Stromal cell of bone marrow (primary cell): Measurements from ENCODE around the gene XIAP.
"Not testable (repeated sequence)": the region's sequence is repeated elsewhere in the genome, so short reads cannot be mapped to it uniquely, and the experiment has no call there.

Experiments
- DNase-seq: peaks from one replicate; pipeline ENCODE4 v3.0.0-alpha.2; 2012; ENCODE audit warnings: low read depth

XIAP gene

DNA sequence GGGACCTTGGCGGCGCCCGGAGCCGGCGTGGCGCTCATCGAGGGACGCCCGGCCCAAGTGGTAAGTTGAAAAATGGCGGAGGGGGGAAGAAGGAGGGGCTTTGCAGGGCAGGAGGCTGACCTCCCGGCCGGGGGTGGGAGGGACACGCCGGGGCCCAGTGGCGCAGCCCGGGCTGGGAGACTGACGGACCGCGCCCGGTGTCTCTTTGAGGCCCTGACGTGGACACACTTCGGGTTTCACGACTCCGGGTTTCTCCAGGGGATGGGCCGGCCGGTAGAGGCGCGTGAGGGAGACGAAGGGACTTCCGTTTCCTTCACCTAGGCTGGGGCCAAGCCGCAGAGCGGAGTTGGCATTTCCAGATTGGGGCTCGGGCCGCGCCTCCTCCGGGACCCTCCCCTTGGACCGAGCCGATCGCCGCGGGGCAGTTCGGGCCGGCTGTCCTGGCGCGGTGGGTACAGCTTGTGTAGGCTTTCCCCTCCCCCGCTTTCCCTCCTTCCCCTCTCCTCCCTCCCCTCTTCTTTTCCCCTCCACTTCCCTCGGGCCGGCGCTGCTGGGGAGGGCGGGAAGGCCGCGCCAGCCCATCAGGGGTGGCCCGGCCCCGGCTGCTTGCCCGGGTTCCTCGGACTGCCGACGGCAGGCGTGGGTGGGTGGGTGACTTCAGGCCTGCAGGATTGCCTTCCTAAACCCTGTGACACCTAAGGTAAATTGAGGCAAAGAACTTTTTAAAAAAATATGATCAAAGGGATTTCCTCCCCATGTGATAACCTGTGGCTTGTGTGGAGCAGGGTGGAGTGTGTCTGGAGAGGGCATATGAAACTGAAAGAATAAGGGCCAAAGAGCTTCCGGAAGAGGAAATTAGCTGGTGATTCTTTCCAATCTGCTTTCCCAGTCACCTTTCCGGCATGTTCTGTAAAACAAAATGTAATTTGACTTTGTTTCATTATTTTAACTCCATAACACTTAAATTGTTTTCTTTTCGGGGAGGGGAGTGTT lies at the start of gene XIAP:
TSS of gene XIAP (plus strand) at position 208 of the 993 bp plus-strand sequence. CDS start 25,610 bp downstream, outside the sequence.
- DNase-seq: peak; percentile 66

- no peak for DNase-seq
Observed at GRCh38 chrX:123814343-123814742, 45.5 kb upstream of the XIAP start.

DNA sequence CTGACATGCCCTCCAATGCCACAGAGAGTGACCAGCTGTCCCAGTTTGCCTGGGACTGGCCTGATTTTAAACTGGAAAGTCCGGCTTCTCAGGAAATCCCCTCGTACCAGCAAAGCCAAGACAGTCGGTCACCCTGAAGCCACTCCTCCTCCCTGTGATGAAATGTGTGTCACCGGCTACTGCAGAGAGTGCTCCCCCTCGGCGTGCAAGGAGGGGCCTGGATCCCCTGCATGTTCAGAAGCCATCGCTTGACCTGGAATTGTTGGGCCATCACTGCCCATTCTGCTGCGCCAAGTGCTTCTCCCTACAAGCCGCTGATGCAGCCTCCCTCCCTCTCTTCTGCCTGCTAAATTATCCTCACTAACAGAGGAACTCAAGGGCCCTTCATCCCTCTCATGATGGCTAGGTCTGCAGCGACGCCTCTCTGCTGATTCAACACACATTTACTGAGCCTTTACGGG lies 44.9 kb upstream of the XIAP start:
- not testable (repeated sequence) for DNase-seq

DNA sequence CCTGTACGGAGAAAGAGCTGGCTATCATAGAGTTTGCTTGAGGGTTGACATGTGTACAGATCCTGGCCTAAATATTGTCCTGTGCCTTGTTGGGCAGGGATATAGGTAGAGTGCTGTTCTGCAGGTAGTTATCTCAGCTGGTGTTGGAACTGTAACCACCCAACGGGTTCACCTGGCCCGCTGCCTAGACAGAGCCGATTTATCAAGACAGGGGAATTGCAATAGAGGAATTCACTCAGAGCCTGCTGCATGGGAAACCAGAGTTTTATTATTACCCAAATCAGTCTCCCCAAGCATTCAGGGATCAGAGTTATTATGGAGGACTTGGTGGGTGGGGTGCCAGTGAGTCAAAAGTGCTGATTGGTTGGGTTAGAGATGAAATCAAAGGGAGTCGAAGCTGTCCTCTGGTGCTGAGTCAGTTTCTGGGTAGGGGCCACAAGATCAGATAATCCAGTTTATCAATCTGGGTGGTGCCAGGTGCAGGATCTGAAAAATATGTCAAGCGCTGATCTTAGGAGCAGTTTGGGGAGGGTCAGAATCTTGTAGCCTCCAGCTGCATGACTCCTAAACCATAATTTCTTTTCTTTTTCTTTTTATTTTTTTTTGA lies 42.5 kb upstream of the XIAP start:
- DNase-seq: no peak

DNA sequence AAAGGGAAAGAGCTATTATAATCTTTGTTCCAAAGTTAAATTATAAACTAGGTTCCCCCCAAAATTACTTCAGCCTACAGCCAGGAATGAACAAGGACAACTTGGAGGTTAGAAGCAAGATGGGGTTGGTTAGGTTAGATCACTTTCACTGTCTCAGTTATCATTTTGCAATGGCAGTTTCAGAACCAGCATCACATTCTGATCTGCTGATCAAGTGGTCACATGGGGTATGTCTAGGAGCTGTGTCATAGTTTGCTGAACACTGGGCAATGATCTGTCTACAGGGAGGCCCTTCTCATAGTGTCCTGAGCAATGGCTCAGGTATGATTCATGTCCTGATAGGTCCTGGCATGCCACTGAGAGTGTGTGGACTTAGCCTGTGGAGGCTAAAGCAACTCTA lies 41.6 kb upstream of the XIAP start:
- peak; percentile 46 for DNase-seq

DNA sequence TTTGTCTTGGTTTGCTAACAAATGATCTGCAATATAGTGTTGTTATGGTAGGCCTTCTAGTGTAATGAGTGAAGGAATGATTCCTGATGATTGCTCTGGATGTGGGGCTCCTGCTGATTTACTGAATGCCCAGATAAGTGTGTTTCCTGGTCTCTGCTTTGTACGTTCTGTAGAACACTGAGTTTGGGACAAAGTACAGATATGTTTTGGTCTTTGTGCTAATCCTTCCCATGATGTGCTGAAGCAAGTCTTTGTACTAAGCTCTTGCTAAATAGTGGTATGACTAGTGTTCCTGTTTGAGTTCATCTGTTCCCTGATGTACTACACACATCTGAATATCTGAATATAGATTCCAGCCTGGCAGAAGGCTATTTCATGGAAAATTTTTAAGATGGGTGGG lies 36.9 kb upstream of the XIAP start:
- DNase-seq: no peak

DNA sequence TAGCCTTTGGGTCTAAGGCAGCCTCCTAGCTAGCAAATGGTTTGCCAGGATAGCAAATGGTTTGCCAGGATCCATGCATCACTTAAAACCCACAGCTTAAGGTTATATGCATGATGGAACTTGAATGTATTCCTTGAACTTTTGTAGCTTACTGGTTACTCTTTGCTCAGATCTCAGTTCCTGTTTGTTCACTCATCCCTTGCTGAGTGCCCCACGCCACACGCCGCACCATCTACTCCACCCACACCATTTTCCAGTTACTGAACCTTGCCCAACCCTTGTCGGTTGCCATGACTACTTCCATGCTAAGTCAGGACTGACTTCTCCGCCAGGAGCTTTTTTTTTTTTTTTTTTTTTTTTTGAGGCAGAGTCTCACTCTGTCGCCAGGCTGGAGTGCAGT lies 29.5 kb upstream of the XIAP start:
- peak; percentile 59 for DNase-seq

GRCh38 chrX:123833387-123833786 lies 26.5 kb upstream of the XIAP start:
- no peak for DNase-seq

- no peak for DNase-seq
Observed at GRCh38 chrX:123834116-123834515, 25.7 kb upstream of the XIAP start.

DNA sequence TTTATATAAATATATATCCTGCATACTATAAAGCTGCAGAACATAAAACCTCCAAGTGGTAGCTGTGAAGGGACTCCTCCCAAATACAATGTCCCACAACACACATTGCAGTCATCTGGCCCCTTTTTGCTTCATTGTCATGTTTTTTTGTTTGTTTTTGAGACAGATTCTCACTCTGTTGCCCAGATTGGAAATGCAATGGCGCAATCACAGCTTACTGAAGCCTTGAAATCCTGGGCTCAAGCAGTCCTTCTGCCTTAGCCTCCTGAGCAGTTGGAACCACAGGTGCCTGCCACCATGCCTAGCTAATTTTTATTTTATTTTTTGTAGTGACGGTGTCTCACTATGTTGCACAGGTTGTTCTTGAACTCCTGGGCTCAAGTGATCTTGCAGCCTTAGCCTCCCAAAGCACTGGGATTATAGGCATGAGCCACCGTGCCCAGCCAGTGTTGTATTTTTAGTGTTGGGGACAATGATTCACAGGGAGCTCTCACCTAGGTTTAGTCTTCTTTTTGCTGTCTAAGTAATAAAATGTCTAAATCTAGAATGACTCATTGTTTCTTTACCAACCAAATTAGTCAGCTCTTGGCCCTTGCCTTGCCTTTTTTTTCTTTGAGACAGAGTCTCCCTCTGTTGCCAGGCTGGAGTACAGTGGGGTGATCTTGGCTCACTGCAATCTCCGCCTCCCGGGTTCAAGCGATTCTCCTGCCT lies 24.0 kb upstream of the XIAP start:
- peak; percentile 44 for DNase-seq

GRCh38 chrX:123845129-123845528 lies 14.7 kb upstream of the XIAP start:
- not testable (repeated sequence) for DNase-seq

GRCh38 chrX:123846577-123847038 lies 13.2 kb upstream of the XIAP start:
- DNase-seq: peak; percentile 45

- no peak for DNase-seq
Observed at GRCh38 chrX:123847056-123847455, 12.8 kb upstream of the XIAP start.

DNA sequence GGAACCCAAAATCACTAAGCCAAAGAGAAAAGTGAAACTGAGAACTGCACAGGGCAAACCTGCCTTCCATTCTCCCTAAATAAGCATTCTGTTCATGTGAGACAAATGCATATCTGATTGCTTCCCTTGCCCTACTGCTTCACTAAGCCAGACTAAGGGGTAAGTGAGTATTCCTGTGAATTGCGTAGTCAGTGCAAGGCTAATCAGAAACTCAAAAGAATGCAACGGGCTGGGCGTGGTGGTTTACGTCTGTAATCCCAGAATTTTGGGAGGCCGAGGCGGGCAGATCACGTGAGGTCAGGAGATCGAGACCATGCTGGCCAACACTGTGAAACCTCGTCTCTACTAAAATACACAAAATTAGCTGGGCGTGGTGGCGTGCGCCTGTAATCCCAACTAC lies 10.8 kb upstream of the XIAP start:
- no peak for DNase-seq

GRCh38 chrX:123849906-123850305 lies 9.9 kb upstream of the XIAP start:
- not testable (repeated sequence) for DNase-seq

- DNase-seq: no peak
Observed at GRCh38 chrX:123851079-123851478, 8.8 kb upstream of the XIAP start.

GRCh38 chrX:123854329-123854728 lies 5.5 kb upstream of the XIAP start:
- peak; percentile 53 for DNase-seq

DNA sequence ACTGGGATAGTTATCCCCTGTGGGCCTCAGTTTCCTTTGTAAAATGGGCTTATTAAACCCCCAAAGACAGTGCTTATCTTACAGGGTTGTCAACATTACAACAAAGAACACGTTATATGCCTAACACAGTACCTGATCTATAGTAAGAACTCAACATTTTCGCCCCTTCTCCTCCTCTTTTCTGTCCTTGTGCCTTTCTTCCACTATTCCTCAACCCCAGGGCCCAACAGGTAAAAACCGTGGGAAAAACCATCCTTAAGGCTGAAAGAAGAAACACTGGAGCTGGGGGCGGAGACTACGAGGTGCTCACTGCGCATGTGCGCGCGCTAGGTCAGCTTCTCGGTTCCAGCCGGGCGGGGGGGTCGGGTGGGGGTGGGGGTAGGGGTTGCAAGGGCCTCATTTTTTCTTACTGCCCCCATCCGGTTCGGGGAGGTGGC lies 426 bp upstream of the XIAP start:
- no peak for DNase-seq

GRCh38 chrX:123860983-123861382 lies 1.1 kb downstream of the XIAP start:
- DNase-seq: no peak

- no peak for DNase-seq
Observed at GRCh38 chrX:123869488-123869887, 9.6 kb downstream of the XIAP start.

DNA sequence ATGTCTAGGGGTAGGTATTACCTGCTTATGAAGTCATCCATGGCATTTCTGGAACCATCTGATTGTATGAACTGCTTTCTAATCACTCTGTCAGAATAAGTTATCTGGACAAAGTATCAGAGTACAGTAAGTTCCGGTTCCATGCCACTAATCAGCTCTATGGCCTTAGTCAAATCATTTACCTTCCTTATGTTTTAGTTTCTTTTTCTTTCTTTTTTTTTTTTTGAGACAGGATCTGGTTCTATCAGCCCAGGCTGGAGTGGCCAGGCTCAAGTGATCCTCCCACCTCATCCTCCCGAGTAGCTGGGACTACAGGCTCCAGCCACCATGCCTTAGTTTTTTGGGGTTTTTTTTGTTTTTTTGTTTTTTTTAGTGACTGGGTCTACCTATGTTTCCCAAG lies 11.5 kb downstream of the XIAP start:
- DNase-seq: no peak

DNA sequence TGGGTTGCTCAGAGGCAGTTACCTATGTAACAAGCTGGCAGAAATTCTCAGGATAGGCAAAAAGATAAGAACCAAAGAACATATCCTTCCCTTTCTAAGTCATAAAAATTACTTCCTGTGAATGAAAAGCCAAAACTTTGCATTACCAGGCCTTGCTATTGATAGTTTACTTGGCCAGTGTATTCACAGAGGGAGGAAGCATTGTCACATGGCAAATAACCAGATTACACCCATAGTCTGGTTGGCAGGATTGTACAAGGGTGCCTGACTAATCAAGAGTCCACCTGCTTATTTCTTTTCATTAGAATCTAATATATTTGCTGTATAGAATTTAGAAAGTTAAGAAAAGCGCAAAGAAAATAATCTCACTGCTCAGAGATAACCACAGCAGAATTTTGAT lies 14.1 kb downstream of the XIAP start:
- no peak for DNase-seq
